Measurements from ENCODE around the gene DHPS.

DNA sequence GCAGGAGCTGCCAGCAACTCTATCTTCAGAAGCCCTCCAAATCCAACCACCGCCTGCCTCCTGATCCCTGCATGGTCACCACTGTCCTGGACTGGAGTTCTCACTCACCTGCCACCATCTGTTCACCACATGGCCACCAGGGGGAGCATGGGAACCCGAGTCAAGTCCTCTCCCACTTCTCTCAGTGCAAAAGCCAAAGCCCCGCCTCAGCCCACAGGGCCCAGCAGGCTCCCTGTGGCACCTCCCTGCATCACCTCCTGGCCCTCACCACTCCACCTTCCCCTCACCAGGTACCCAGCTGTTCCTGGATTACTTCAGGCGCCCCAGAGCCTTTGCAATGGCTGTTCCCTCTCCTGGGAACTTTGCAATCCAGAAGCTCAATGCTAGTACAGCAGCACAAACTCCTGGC is 5.3 kb downstream of the DHPS start:
- TF ChIP-seq, protein P1, sequence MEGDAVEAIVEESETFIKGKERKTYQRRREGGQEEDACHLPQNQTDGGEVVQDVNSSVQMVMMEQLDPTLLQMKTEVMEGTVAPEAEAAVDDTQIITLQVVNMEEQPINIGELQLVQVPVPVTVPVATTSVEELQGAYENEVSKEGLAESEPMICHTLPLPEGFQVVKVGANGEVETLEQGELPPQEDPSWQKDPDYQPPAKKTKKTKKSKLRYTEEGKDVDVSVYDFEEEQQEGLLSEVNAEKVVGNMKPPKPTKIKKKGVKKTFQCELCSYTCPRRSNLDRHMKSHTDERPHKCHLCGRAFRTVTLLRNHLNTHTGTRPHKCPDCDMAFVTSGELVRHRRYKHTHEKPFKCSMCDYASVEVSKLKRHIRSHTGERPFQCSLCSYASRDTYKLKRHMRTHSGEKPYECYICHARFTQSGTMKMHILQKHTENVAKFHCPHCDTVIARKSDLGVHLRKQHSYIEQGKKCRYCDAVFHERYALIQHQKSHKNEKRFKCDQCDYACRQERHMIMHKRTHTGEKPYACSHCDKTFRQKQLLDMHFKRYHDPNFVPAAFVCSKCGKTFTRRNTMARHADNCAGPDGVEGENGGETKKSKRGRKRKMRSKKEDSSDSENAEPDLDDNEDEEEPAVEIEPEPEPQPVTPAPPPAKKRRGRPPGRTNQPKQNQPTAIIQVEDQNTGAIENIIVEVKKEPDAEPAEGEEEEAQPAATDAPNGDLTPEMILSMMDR (IDR thresholded peaks at IDR 0.05; ENCODE audit: low read depth, low read length, poor library complexity, severe bottlenecking): peak; percentile 94
- no peak for TF ChIP-seq EZH2phosphoT487 (IDR thresholded peaks at IDR 0.05; ENCODE audit: borderline replicate concordance, low read length)

Measured in DOHH2 (cell line).